DND-41 (cell line): Measurements from ENCODE around the gene PILRA.

ENCODE experiments used
- ATAC-seq: fragments of 200-7000 bp; cut with Tn5 transposase; 3 replicates; pipeline ENCODE4 v1.9.1; 2021; ENCODE audit warnings: low read depth; ENCODE audit not compliant: insufficient read depth
- DNase-seq: peaks from one replicate; pipeline ENCODE4 v3.0.0-alpha.2; 2020
- H2AFZ ChIP-seq: 2 replicates; pipeline ENCODE4 v1.6.0; 2012; ENCODE audit warnings: low read depth, low read length
- H3K27ac ChIP-seq: 2 replicates; pipeline ENCODE4 v1.5.1; 2012; ENCODE audit warnings: low read length, inconsistent platforms
- H3K27me3 ChIP-seq: fragments of 200-600 bp; sonication (generic); 2 replicates; pipeline ENCODE4 v1.6.0; 2012; ENCODE audit warnings: low read length, mild to moderate bottlenecking, inconsistent platforms; ENCODE audit not compliant: insufficient read depth, poor library complexity
- H3K36me3 ChIP-seq: 2 replicates; pipeline ENCODE4 v1.5.1; 2012; ENCODE audit warnings: low read length, inconsistent platforms; ENCODE audit not compliant: insufficient read depth
- H3K4me1 ChIP-seq: 2 replicates; pipeline ENCODE4 v1.5.1; 2012; ENCODE audit warnings: mild to moderate bottlenecking, low read length; ENCODE audit not compliant: insufficient read depth
- H3K4me2 ChIP-seq: 2 replicates; pipeline ENCODE4 v1.6.0; 2012; ENCODE audit warnings: mild to moderate bottlenecking, moderate library complexity, low read length, inconsistent platforms; ENCODE audit not compliant: insufficient read depth
- H3K4me3 ChIP-seq, 2 experiments: fragments of 200-600 bp in 1 of 2; shearing (Covaris generic) in 1 of 2; 2 replicates each; pipeline ENCODE4 v1.5.1; 2012 to 2016; ENCODE audit warnings: inconsistent platforms in 2 of 2, low read length in 2 of 2, mild to moderate bottlenecking in 2 of 2, low read depth in 1 of 2, moderate library complexity in 1 of 2
- H3K79me2 ChIP-seq: 2 replicates; pipeline ENCODE4 v1.6.0; 2012; ENCODE audit warnings: low read length, inconsistent platforms; ENCODE audit not compliant: insufficient read depth
- H3K9ac ChIP-seq: 2 replicates; pipeline ENCODE4 v1.6.0; 2012; ENCODE audit warnings: low read depth, mild to moderate bottlenecking, inconsistent platforms, low read length, moderate library complexity
- H3K9me3 ChIP-seq: 2 replicates; pipeline ENCODE4 v1.5.1; 2012; ENCODE audit warnings: low read length, moderate library complexity, mild to moderate bottlenecking, inconsistent platforms; ENCODE audit not compliant: insufficient read depth, severe bottlenecking
- H4K20me1 ChIP-seq: 2 replicates; pipeline ENCODE4 v1.6.0; 2012; ENCODE audit warnings: low read length; ENCODE audit not compliant: insufficient read depth
- EZH2 ChIP-seq: IDR thresholded peaks from 3 replicates; pipeline ENCODE4 v1.6.1; 2012; ENCODE audit warnings: borderline replicate concordance, low read depth, mild to moderate bottlenecking, moderate library complexity, low read length, inconsistent platforms; ENCODE audit not compliant: severe bottlenecking
- TF ChIP-seq, protein P1 (sequence below): IDR thresholded peaks from 2 replicates; pipeline ENCODE4 v1.5.1; 2012; ENCODE audit warnings: borderline replicate concordance, low read length, moderate library complexity, mild to moderate bottlenecking; ENCODE audit not compliant: poor library complexity, severe bottlenecking; ENCODE audit errors: extremely low read depth

The PILRA gene

GRCh38 chr7:100419660-100420226 is 46.5 kb downstream of the PILRA start:
- H3K4me2 ChIP-seq, result no peak overlapping the region
- ATAC-seq (no peak), DNase-seq (no peak)
- H3K79me2 ChIP-seq, result no peaks in the 10 kb centered on the region
- H2AFZ ChIP-seq, result no peak overlapping the region
- H4K20me1 ChIP-seq, result no peaks in the 10 kb centered on the region
- H3K9me3 ChIP-seq, result no peaks in the 10 kb centered on the region
- TF ChIP-seq, protein P1, sequence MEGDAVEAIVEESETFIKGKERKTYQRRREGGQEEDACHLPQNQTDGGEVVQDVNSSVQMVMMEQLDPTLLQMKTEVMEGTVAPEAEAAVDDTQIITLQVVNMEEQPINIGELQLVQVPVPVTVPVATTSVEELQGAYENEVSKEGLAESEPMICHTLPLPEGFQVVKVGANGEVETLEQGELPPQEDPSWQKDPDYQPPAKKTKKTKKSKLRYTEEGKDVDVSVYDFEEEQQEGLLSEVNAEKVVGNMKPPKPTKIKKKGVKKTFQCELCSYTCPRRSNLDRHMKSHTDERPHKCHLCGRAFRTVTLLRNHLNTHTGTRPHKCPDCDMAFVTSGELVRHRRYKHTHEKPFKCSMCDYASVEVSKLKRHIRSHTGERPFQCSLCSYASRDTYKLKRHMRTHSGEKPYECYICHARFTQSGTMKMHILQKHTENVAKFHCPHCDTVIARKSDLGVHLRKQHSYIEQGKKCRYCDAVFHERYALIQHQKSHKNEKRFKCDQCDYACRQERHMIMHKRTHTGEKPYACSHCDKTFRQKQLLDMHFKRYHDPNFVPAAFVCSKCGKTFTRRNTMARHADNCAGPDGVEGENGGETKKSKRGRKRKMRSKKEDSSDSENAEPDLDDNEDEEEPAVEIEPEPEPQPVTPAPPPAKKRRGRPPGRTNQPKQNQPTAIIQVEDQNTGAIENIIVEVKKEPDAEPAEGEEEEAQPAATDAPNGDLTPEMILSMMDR, result no peak
- no peak for TF ChIP-seq EZH2
- no peaks in the 10 kb centered on the region for H3K36me3 ChIP-seq
- H3K4me1 ChIP-seq, result no peaks in the 10 kb centered on the region
- no peak overlapping the region for H3K9ac ChIP-seq
- H3K27ac ChIP-seq, result no peak overlapping the region
- H3K4me3 ChIP-seq, result no peak overlapping the region
- H3K27me3 ChIP-seq, result no peaks in the 10 kb centered on the region

DNA sequence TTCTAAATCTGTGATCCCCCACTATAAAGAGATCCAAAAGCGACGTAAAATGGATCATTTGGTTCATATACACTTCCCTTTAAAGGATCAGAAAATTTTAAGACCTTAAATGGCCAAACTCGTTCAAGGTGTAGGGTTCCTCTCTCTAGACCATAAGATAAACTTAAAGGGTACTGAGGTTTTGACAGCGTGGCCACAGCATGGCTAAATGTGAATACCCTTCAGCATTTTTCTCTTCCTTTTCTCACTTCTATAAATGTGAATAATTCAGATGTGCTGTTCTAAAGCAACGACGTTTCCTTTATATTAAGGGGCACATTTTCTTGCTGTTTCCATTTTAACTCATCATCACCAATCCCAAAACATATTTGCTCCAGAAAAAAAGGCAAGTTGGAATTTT is 50.0 kb downstream of the PILRA start:
- no peak overlapping the region for H3K4me2 ChIP-seq
- H3K36me3 ChIP-seq, result no peaks in the 10 kb centered on the region
- H3K9ac ChIP-seq, result no peak overlapping the region
- H4K20me1 ChIP-seq, result no peaks in the 10 kb centered on the region
- no peak for TF ChIP-seq EZH2
- TF ChIP-seq, protein P1, result no peak
- no peaks in the 10 kb centered on the region for H3K9me3 ChIP-seq
- H2AFZ ChIP-seq, result no peak overlapping the region
- ATAC-seq (no peak), DNase-seq (no peak)
- H3K4me1 ChIP-seq, result peaks cover 7% of the 10 kb centered on the region
- H3K27ac ChIP-seq, result no peak overlapping the region
- no peak overlapping the region for H3K4me3 ChIP-seq
- no peaks in the 10 kb centered on the region for H3K79me2 ChIP-seq
- no peaks in the 10 kb centered on the region for H3K27me3 ChIP-seq

GRCh38 chr7:100425347-100425746 is 52.1 kb downstream of the PILRA start:
- no peak for TF ChIP-seq EZH2
- TF ChIP-seq, protein P1, result no peak
- peaks cover 7% of the 10 kb centered on the region for H3K79me2 ChIP-seq
- ATAC-seq (no peak), DNase-seq (no peak)
- no peak overlapping the region for H3K9ac ChIP-seq
- H2AFZ ChIP-seq, result no peak overlapping the region
- H3K4me3 ChIP-seq, result no peak overlapping the region
- H3K27me3 ChIP-seq, result no peaks in the 10 kb centered on the region
- no peak overlapping the region for H3K4me2 ChIP-seq
- no peak overlapping the region for H3K27ac ChIP-seq
- H3K9me3 ChIP-seq, result no peaks in the 10 kb centered on the region
- peaks cover under 1% of the 10 kb centered on the region for H4K20me1 ChIP-seq
- H3K4me1 ChIP-seq, result peaks cover 7% of the 10 kb centered on the region
- peaks cover under 1% of the 10 kb centered on the region; the same call in 1 of the 2 replicates for H3K36me3 ChIP-seq
